SK-N-SH (cell line): ENCODE measurements around the gene SULF2. TPM values are rescaled to one million over a fixed set of nuclear protein-coding genes. Genes with fewer than 3 reads are reported as not detected.

ENCODE experiments used
- CTCF ChIA-PET: fragments of 300-600, 350-600 bp; formaldehyde crosslinking; extraction: SDS; loops from one replicate; lab custom pipeline; 2021; lab: Yijun Ruan, JAX
- POLR2A ChIA-PET: fragments of 350-600 bp; sonication (Branson Sonifier 250); formaldehyde crosslinking; extraction: SDS; loops from one replicate; lab custom pipeline; 2020; ENCODE audit warnings: antibody characterized with exemption, inconsistent platforms; lab: Yijun Ruan, JAX
- DNase-seq: peaks from one replicate; pipeline ENCODE4 v3.0.0; 2012
- H2AFZ ChIP-seq: fragments of 200-600 bp; sonication (generic); 2 replicates; pipeline ENCODE4 v1.8.1; 2016; ENCODE audit warnings: antibody characterized with exemption, mild to moderate bottlenecking, low read depth
- H3F3A ChIP-seq: fragments of 200-600 bp; sonication (generic); replicated peaks from 2 replicates; pipeline ENCODE3; 2016; ENCODE audit warnings: antibody characterized with exemption, mild to moderate bottlenecking; ENCODE audit not compliant: insufficient read depth
- H3K27ac ChIP-seq, 2 experiments: fragments of 200-500 bp in 1 of 2; fragments of 200-600 bp in 1 of 2; sonication (Bioruptor generic) in 1 of 2; sonication (generic), shearing (Covaris generic) in 1 of 2; 2 replicates each; pipeline versions ENCODE4 v1.5.1 to v1.6.1; 2014 to 2016; ENCODE audit warnings: low read depth in 2 of 2, inconsistent platforms in 1 of 2, low read length in 1 of 2, mild to moderate bottlenecking in 1 of 2, mixed read lengths in 1 of 2
- H3K27me3 ChIP-seq: fragments of 200-600 bp; sonication (generic), shearing (Covaris generic); 2 replicates; pipeline ENCODE4 v1.6.1; 2016; ENCODE audit warnings: mixed run types; ENCODE audit not compliant: insufficient read depth
- H3K36me3 ChIP-seq, 2 experiments: fragments of 200-500 bp in 1 of 2; fragments of 200-600 bp in 1 of 2; sonication (Bioruptor generic) in 1 of 2; sonication (generic) in 1 of 2; replicated peaks in 1 of 2; 2 replicates each; pipeline versions ENCODE3 to v1.5.1; 2014 to 2016; ENCODE audit warnings: low read length in 1 of 2, mild to moderate bottlenecking in 1 of 2; ENCODE audit not compliant: insufficient read depth in 2 of 2, control insufficient read depth in 1 of 2
- H3K4me1 ChIP-seq, 2 experiments: fragments of 200-500 bp in 1 of 2; fragments of 200-600 bp in 1 of 2; sonication (Bioruptor generic) in 1 of 2; sonication (generic), shearing (Covaris generic) in 1 of 2; 2 replicates each; pipeline versions ENCODE4 v1.5.1 to v1.6.1; 2014 to 2016; ENCODE audit warnings: low read depth in 1 of 2, low read length in 1 of 2, mixed run types in 1 of 2; ENCODE audit not compliant: insufficient read depth in 2 of 2, control insufficient read depth in 1 of 2
- H3K4me2 ChIP-seq: fragments of 200-600 bp; sonication (generic), shearing (Covaris generic); 2 replicates; pipeline ENCODE4 v1.6.1; 2017; ENCODE audit warnings: mixed run types
- H3K4me3 ChIP-seq, 2 experiments: fragments of 200-500 bp in 1 of 2; fragments of 200-600 bp in 1 of 2; sonication (Bioruptor generic) in 1 of 2; sonication (generic), shearing (Covaris generic) in 1 of 2; 2 replicates each; pipeline versions ENCODE4 v1.5.1 to v1.8.1; 2014 to 2016; ENCODE audit warnings: low read depth in 2 of 2, inconsistent platforms in 1 of 2, low read length in 1 of 2, mild to moderate bottlenecking in 1 of 2, mixed read lengths in 1 of 2, moderate library complexity in 1 of 2
- H3K79me2 ChIP-seq: fragments of 200-600 bp; sonication (generic); 2 replicates; pipeline ENCODE4 v1.8.1; 2017; ENCODE audit warnings: mild to moderate bottlenecking; ENCODE audit not compliant: insufficient read depth
- H3K9ac ChIP-seq: fragments of 200-600 bp; sonication (generic); 2 replicates; pipeline ENCODE4 v1.6.1; 2017; ENCODE audit warnings: mixed run types
- H3K9me2 ChIP-seq: fragments of 200-600 bp; sonication (generic); 2 replicates; pipeline ENCODE4 v1.6.1; 2017; ENCODE audit warnings: mixed run types
- H3K9me3 ChIP-seq: fragments of 200-600 bp; sonication (generic); 2 replicates; pipeline ENCODE4 v1.6.1; 2017; ENCODE audit warnings: mixed run types, mild to moderate bottlenecking, moderate library complexity
- H4K20me1 ChIP-seq: fragments of 200-600 bp; sonication (generic); 2 replicates; pipeline ENCODE4 v1.6.1; 2017; ENCODE audit warnings: mild to moderate bottlenecking, mixed run types; ENCODE audit not compliant: insufficient read depth
- CHD2 ChIP-seq: fragments of 150-350 bp; IDR thresholded peaks from 2 replicates; pipeline ENCODE4 v1.6.1; 2018; ENCODE audit warnings: low read length; ENCODE audit not compliant: partially characterized antibody
- EZH2phosphoT487 ChIP-seq: fragments of 200-600 bp; sonication (generic); IDR thresholded peaks from 2 replicates; pipeline ENCODE4 v1.6.1; 2017; ENCODE audit warnings: low read depth, mixed run types, mild to moderate bottlenecking, antibody characterized with exemption, moderate library complexity, borderline replicate concordance
- GATA2 ChIP-seq: sonication (generic); formaldehyde crosslinking; IDR thresholded peaks from 2 replicates; pipeline ENCODE4 v1.5.0; 2020; ENCODE audit warnings: mild to moderate bottlenecking, missing genetic modification reagents
- MEF2A ChIP-seq: IDR thresholded peaks from 2 replicates; pipeline ENCODE4 v1.4.0; 2012; ENCODE audit warnings: low read depth, borderline replicate concordance
- NFIC ChIP-seq: IDR thresholded peaks from 2 replicates; pipeline ENCODE4 v1.4.0; 2012; ENCODE audit warnings: borderline replicate concordance
- POLR2AphosphoS5 ChIP-seq: IDR thresholded peaks from 2 replicates; pipeline ENCODE4 v1.6.1; 2012; ENCODE audit warnings: low read depth, low read length
- REST ChIP-seq: IDR thresholded peaks from 2 replicates; pipeline ENCODE4 v1.6.1; 2012; ENCODE audit warnings: mild to moderate bottlenecking, low read depth, low read length, moderate library complexity
- SIN3A ChIP-seq: IDR thresholded peaks from 2 replicates; pipeline ENCODE4 v1.6.1; 2012; ENCODE audit warnings: low read depth, mild to moderate bottlenecking, low read length, moderate library complexity, borderline replicate concordance
- TCF12 ChIP-seq: IDR thresholded peaks from 2 replicates; pipeline ENCODE4 v1.4.0; 2012
- USF1 ChIP-seq: IDR thresholded peaks from 2 replicates; pipeline ENCODE4 v1.4.0; 2012; ENCODE audit warnings: low read depth, borderline replicate concordance
- USF2 ChIP-seq: fragments of 150-350 bp; IDR thresholded peaks from 2 replicates; pipeline ENCODE4 v1.6.1; 2017; ENCODE audit warnings: antibody characterized with exemption, low read length, low read depth, borderline replicate concordance
- WGBS: methylation state at CpG from one replicate; pipeline ENCODE4 v1.1.6; 2017; ENCODE audit warnings: low lambda C conversion rate; 5-methylcytosine and 5-hydroxymethylcytosine counted together
- polyA plus RNA-seq, 3 experiments: library from polyadenylated mRNA; depleted of rRNA; stranded (reverse); fragments of >200 nt; gene quantifications; 2 replicates each; pipeline ENCODE4 v1.2.3, GENCODE V29; 2012

SULF2 gene
- polyA plus RNA-seq, 1 of the 3 experiments (the other 2 are of a cell fraction) = 20.2 TPM

DNA sequence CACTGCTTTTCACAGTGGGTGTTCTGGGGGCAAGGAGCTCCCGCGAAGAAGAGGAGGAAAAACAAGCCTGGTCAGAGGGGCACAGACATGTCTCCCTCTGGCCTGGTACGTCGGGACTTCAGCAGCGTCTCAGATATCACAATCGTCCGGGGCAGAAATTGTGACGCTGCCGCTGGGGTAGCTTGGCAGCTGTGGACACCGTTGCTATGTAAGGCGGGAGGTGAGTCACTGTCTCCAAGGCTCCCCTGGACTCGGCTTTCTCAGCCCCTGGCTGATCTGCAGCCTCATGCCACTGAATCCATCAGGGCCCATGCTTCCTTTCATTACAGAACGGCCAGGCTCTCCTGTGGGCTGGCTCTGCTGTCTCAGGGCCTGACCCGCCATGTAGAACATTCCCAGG is 98.7 kb downstream of the SULF2 start:
- Histone ChIP-seq H3K27me3 (no peaks in the 10 kb centered on the region), H3K4me3 (no peak overlapping the region), H3K9me2 (no peaks in the 10 kb centered on the region), H3F3A (no peaks in the 10 kb centered on the region), H3K9ac (no peak overlapping the region), H2AFZ (no peak overlapping the region), H3K4me2 (no peak overlapping the region), H3K36me3 (peaks cover 0 to 5% of the 10 kb centered on the region in 2 experiments), H3K27ac (peak overlapping the region in 1 of 2 experiments; percentile 24; a peak in 1 of 4 replicates), H3K9me3 (no peaks in the 10 kb centered on the region; the same call in 1 of the 2 replicates), H4K20me1 (no peaks in the 10 kb centered on the region), H3K79me2 (no peaks in the 10 kb centered on the region), H3K4me1 (peaks cover 0 to 8% of the 10 kb centered on the region in 2 experiments; a peak in 1 of 4 replicates)
- CTCF ChIA-PET = interaction anchor here (0.9 to 1.6 kb wide), 3 partner anchors 9 to 934 kb away, joined by 4 to 7 read pairs (median 5); no protein-coding TSS in a partner anchor
- no peak for DNase-seq
- 71% methylated on average over 9 of the region's 14 CpGs for WGBS
- POLR2A ChIA-PET = no interaction called here
- TF ChIP-seq REST = no peak
- no peak for TF ChIP-seq POLR2AphosphoS5
- no peak for TF ChIP-seq USF2
- TF ChIP-seq EZH2phosphoT487 = no peak
- no peak for TF ChIP-seq CHD2
- no peak for TF ChIP-seq TCF12
- no peak for TF ChIP-seq SIN3A
- TF ChIP-seq NFIC = no peak

DNA sequence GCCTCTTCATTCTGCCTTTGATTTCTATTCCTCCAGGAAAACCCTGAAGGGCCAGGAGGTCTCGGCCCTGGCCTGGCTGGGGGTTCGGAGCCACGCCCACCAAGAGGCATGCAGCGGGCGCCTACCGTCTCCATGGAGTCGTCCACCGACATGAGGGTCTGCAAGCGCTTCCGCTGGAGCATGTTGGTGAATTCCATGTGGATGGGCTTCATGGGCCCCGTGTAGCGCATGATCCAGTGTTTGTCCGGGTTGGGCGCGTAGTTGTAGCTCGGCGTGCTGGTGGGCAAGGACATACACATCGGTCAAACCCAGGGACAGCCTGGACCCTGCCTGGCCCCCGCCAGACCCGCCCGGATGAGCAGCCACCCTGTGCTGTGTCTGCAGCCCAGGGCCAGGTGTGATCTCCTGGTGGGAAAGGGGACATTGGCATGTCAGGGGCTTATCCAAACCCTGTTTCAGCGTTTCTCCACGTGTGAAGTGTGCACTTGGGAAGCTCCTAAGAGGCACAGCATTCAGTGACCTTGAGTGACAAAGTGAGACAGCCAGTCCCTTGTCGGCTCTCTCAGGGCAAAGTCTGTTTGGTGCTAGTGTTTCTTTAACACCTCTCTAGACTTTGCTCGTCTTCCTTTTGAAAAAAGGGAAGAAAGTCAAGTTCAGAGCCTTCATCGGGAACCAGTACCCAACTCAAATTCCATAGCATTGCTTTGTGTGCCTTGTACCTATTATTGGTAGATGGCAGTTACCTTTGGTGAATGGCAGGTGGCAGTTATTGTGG is 100.8 kb downstream of the SULF2 start:
- Histone ChIP-seq H3F3A (no peaks in the 10 kb centered on the region), H3K79me2 (no peaks in the 10 kb centered on the region), H3K9me2 (no peaks in the 10 kb centered on the region), H3K4me3 (no peak overlapping the region), H3K27me3 (no peaks in the 10 kb centered on the region), H3K9ac (no peak overlapping the region), H4K20me1 (no peaks in the 10 kb centered on the region), H2AFZ (no peak overlapping the region), H3K36me3 (peaks cover 0 to 5% of the 10 kb centered on the region in 2 experiments), H3K4me1 (peaks cover 0 to 8% of the 10 kb centered on the region in 2 experiments; a peak in 1 of 4 replicates), H3K9me3 (no peaks in the 10 kb centered on the region), H3K4me2 (no peak overlapping the region), H3K27ac (no peak overlapping the region)
- WGBS = 89% methylated on average over 10 of the region's 26 CpGs
- ChIA-PET CTCF (interaction anchor here (1.0 to 1.2 kb wide), 3 partner anchors 41 to 936 kb away, joined by 3 to 5 read pairs (median 4); no protein-coding TSS in a partner anchor), POLR2A (no interaction called here)
- no peak for DNase-seq
- TF ChIP-seq GATA2 (CRISPR knock-in tag) (no peak), MEF2A (no peak), USF1 (no peak)
